Lower lobe of right lung (tissue), 2 donors: ENCODE measurements around the gene RPRM. TPM values are rescaled to one million over a fixed set of nuclear protein-coding genes. Genes with fewer than 3 reads are reported as not detected.
"Not testable (repeated sequence)": the region's sequence is repeated elsewhere in the genome, so short reads cannot be mapped to it uniquely, and the experiment has no call there.

Source experiments
- ATAC-seq, 2 donors: fragments of 200-7000 bp; cut with Tn5 transposase; one replicate each; pipeline ENCODE4 v1.9.1; 2020 to 2022; ENCODE audit warnings: mild to moderate bottlenecking in 2 of 2, moderate library complexity in 2 of 2
- DNase-seq: peaks from one replicate; pipeline ENCODE4 v3.0.0-alpha.2; 2020
- H3K27ac ChIP-seq: fragments of 200-600 bp; one replicate; pipeline ENCODE4 v1.8.0; 2022
- H3K27me3 ChIP-seq: fragments of 200-600 bp; one replicate; pipeline ENCODE4 v1.8.0; 2022; ENCODE audit warnings: low read depth
- H3K36me3 ChIP-seq: fragments of 200-600 bp; one replicate; pipeline ENCODE4 v1.8.0; 2022; ENCODE audit warnings: mild to moderate bottlenecking
- H3K4me1 ChIP-seq: fragments of 200-600 bp; one replicate; pipeline ENCODE4 v1.8.0; 2022
- H3K4me3 ChIP-seq: fragments of 200-600 bp; one replicate; pipeline ENCODE4 v1.8.0; 2022; ENCODE audit warnings: mild to moderate bottlenecking
- H3K9me3 ChIP-seq: fragments of 200-600 bp; one replicate; pipeline ENCODE4 v1.8.0; 2022
- intact Hi-C: fragments of 100-400 bp; cut with DNase I; formaldehyde crosslinking; loops from one replicate; pipeline ENCODE4 v1.11.0; 2022
- total RNA-seq: library from RNA; stranded (reverse); fragmentation: NEBNext Ultra II Directional; extraction: Animal tissue kit (Norgen Biotek cat#: 25700); gene quantifications from one replicate; pipeline ENCODE4 v1.2.1, GENCODE V29; 2021
- TF ChIP-seq, protein P1 (sequence below): fragments of 200-600 bp; IDR thresholded peaks from one replicate; pipeline ENCODE4 v1.8.0; 2022; ENCODE audit warnings: antibody characterized with exemption, mild to moderate bottlenecking
- donor health status: DM: no; HTN: yes; CAD: no; lungs with severe emphysema.

Gene RPRM
- total RNA-seq, 1 donor from 2014 or later: 0.27 TPM

DNA sequence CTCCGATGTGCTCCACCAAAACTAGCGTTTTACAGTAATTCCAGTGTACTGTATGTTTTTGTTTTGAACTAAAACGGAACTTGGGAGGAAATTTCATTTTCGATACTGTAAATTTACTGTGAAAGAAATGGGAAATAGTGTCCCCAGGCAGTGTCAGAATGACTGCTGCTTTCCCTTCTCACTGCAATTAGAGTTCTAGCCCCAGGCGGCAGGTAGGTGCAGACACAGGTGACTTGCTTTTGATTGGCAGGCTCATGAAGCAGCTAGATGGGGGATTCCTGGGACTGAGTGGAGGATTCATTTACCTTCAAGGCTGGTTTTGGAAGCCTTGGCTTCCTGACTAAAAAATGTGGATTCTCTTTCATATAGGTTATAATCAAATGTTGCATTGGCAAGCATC lies 27.0 kb downstream of the RPRM start:
- Histone ChIP-seq H3K27ac (no peak overlapping the region), H3K4me3 (no peak overlapping the region), H3K27me3 (no peaks in the 10 kb centered on the region), H3K9me3 (no peaks in the 10 kb centered on the region), H3K36me3 (no peaks in the 10 kb centered on the region), H3K4me1 (no peaks in the 10 kb centered on the region)
- intact Hi-C loops: no loop called here
- TF ChIP-seq, protein P1, sequence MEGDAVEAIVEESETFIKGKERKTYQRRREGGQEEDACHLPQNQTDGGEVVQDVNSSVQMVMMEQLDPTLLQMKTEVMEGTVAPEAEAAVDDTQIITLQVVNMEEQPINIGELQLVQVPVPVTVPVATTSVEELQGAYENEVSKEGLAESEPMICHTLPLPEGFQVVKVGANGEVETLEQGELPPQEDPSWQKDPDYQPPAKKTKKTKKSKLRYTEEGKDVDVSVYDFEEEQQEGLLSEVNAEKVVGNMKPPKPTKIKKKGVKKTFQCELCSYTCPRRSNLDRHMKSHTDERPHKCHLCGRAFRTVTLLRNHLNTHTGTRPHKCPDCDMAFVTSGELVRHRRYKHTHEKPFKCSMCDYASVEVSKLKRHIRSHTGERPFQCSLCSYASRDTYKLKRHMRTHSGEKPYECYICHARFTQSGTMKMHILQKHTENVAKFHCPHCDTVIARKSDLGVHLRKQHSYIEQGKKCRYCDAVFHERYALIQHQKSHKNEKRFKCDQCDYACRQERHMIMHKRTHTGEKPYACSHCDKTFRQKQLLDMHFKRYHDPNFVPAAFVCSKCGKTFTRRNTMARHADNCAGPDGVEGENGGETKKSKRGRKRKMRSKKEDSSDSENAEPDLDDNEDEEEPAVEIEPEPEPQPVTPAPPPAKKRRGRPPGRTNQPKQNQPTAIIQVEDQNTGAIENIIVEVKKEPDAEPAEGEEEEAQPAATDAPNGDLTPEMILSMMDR: no peak
- ATAC-seq (no peak), DNase-seq (no peak)

GRCh38 chr2:153443106-153443505 lies 35.5 kb downstream of the RPRM start:
- no peaks in the 10 kb centered on the region for H3K27me3 ChIP-seq
- intact Hi-C loops: no loop called here
- H3K4me1 ChIP-seq: no peaks in the 10 kb centered on the region
- TF ChIP-seq, protein P1: no peak
- no peaks in the 10 kb centered on the region for H3K9me3 ChIP-seq
- H3K4me3 ChIP-seq: no peak overlapping the region
- no peak for DNase-seq
- no peak overlapping the region for H3K27ac ChIP-seq
- no peaks in the 10 kb centered on the region for H3K36me3 ChIP-seq
- ATAC-seq: no peak

DNA sequence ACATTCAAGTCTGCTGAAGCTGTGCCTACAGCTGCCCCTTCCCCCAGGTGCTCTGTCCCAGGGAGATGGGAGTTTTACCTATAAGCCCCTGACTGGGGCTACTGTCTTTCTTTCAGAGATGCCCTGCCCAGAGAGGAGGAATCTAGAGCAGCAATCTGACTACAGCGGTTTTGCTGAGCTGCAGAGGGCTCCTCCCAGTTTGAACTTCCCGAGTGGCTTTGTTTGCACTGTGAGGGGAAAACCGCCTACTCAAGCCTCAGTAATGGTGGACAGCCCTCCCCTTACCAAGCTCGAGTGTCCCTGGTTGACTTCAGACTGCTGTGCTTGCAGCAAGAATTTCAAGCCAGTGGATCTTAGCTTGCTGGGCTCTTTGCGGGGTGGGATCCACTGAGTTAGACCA lies 35.9 kb downstream of the RPRM start:
- H3K27me3 ChIP-seq, H3K4me1 ChIP-seq, H3K27ac ChIP-seq, intact Hi-C loops, ATAC-seq, H3K36me3 ChIP-seq, H3K4me3 ChIP-seq, DNase-seq, H3K9me3 ChIP-seq: not testable (repeated sequence)

DNA sequence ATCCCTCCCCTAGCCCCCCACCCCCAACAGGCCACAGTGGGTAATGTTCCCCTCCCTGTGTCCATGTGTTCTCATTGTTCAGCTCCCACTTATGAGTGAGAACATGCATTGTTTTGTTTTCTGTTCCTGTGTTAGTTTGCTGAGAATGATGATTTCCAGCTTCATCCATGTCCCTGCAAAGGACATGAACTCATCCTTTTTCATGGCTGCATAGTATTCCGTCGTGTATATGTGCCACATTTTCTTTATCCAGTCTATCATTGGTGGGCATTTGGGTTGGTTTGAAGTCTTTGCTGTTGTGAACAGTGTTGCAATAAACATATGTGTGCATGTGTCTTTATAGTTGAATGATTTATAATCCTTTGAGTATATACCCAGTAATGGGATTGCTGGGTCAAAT lies 38.5 kb downstream of the RPRM start:
- H3K9me3 ChIP-seq, H3K4me3 ChIP-seq, H3K36me3 ChIP-seq, H3K27me3 ChIP-seq, DNase-seq, intact Hi-C loops, ATAC-seq, H3K27ac ChIP-seq, H3K4me1 ChIP-seq: not testable (repeated sequence)

DNA sequence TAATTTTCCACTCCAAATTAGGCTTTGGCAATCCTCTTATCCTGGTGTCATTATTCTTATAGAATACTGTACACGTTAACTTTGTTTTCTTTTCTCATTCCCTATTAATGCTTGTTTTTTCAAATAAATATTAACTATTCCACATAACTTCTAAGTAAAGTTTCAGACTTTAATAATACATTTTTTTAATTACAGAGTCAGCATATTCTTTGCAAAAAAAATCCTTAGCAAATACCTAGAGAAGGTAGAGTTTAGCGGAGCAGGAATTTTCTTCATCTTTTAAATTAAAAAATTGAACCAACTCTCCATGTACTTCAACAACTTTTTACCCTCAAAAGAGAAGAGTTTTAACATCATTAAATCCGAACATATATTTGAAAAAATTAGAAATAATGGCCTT lies 45.2 kb downstream of the RPRM start:
- Histone ChIP-seq H3K9me3 (no peaks in the 10 kb centered on the region), H3K36me3 (no peaks in the 10 kb centered on the region), H3K27me3 (no peaks in the 10 kb centered on the region), H3K4me3 (no peak overlapping the region), H3K4me1 (no peaks in the 10 kb centered on the region), H3K27ac (no peak overlapping the region)
- ATAC-seq: no peak
- no peak for DNase-seq
- TF ChIP-seq, protein P1: no peak
- intact Hi-C loops: no loop called here

DNA sequence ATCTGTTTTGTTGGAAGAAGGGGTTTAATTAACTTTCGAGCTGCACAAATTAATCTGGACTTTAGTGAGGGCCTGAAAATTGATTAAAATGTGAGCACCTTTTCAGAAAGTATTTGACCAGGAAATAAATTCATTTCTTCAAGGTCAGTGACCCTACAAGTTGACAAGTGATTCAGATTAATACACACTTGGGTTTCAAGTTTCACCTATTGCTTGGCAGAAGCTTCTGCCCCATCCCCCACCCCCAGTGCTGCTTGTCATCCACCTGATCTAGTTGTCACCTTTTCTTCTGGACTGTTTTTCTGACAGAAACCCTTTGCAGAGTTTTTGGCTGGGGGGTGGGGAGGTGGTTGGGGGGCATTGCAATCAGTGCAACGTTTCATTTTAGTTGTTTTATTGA lies 46.2 kb downstream of the RPRM start:
- TF ChIP-seq, protein P1: no peak
- no peaks in the 10 kb centered on the region for H3K4me1 ChIP-seq

GRCh38 chr2:153431114-153431513 lies 47.4 kb downstream of the RPRM start:
- ATAC-seq (no peak), DNase-seq (no peak)
- Histone ChIP-seq H3K27me3 (no peaks in the 10 kb centered on the region), H3K36me3 (no peaks in the 10 kb centered on the region), H3K9me3 (no peaks in the 10 kb centered on the region), H3K4me1 (no peaks in the 10 kb centered on the region), H3K4me3 (no peak overlapping the region), H3K27ac (no peak overlapping the region)
- TF ChIP-seq, protein P1: no peak
- intact Hi-C loops: no loop called here

More for the DNA sequence above, 46.2 kb downstream of the RPRM start:
- Histone ChIP-seq H3K27ac (no peak overlapping the region), H3K27me3 (no peaks in the 10 kb centered on the region), H3K36me3 (no peaks in the 10 kb centered on the region), H3K9me3 (no peaks in the 10 kb centered on the region), H3K4me3 (no peak overlapping the region)
- DNase-seq: no peak
- ATAC-seq: no peak
- intact Hi-C loops: no loop called here
